SU-DHL-6 (cell line): Measurements from ENCODE around the gene CFP.
A peak's percentile ranks its signal among the peaks of the same experiment; 100 is the strongest.

ENCODE experiments used
- H2AFZ ChIP-seq: fragments of 200-600 bp; sonication (generic); 2 replicates; pipeline ENCODE4 v1.6.1; 2014; ENCODE audit warnings: low read depth, mild to moderate bottlenecking, moderate library complexity, mixed read lengths, antibody characterized with exemption, low read length; ENCODE audit not compliant: severe bottlenecking
- H3F3A ChIP-seq: fragments of 200-600 bp; shearing (Covaris generic); 2 replicates; pipeline ENCODE4 v1.6.0; 2016; ENCODE audit warnings: antibody characterized with exemption, mild to moderate bottlenecking; ENCODE audit not compliant: insufficient read depth
- H3K27ac ChIP-seq: fragments of 200-600 bp; sonication (generic); 2 replicates; pipeline ENCODE4 v1.5.1; 2016; ENCODE audit warnings: low read depth, mild to moderate bottlenecking, low read length, moderate library complexity, mixed read lengths
- H3K27me3 ChIP-seq: fragments of 200-600 bp; sonication (generic), shearing (Covaris generic); 2 replicates; pipeline ENCODE4 v1.6.0; 2014; ENCODE audit warnings: mild to moderate bottlenecking, low read length
- H3K36me3 ChIP-seq: fragments of 200-600 bp; sonication (generic); 2 replicates; pipeline ENCODE4 v1.6.1; 2014; ENCODE audit warnings: mild to moderate bottlenecking, low read length, mixed read lengths
- H3K4me2 ChIP-seq: fragments of 300-600, 200-600 bp; shearing (Covaris generic), sonication (generic); 2 replicates; pipeline ENCODE4 v1.6.0; 2014; ENCODE audit warnings: low read length, low read depth, mild to moderate bottlenecking; ENCODE audit not compliant: poor library complexity, severe bottlenecking
- H3K4me3 ChIP-seq: fragments of 200-600 bp; sonication (generic); 2 replicates; pipeline ENCODE4 v1.5.1; 2014; ENCODE audit warnings: antibody characterized with exemption, low read length, mild to moderate bottlenecking, mixed read lengths; ENCODE audit not compliant: insufficient read depth, poor library complexity, severe bottlenecking
- H3K79me2 ChIP-seq: fragments of 200-600 bp; sonication (generic); 2 replicates; pipeline ENCODE4 v1.6.1; 2014; ENCODE audit warnings: mild to moderate bottlenecking, low read length, moderate library complexity; ENCODE audit not compliant: insufficient read depth
- H3K9ac ChIP-seq: fragments of 200-600 bp; sonication (generic); 2 replicates; pipeline ENCODE4 v1.7.0; 2014; ENCODE audit warnings: mild to moderate bottlenecking, low read length
- H3K9me2 ChIP-seq: fragments of 200-600 bp; sonication (generic); replicated peaks from 2 replicates; pipeline ENCODE4 v1.6.1; 2014; ENCODE audit warnings: low read length; ENCODE audit not compliant: insufficient read depth
- H3K9me3 ChIP-seq: fragments of 200-600 bp; sonication (generic); 2 replicates; pipeline ENCODE4 v1.6.1; 2014; ENCODE audit warnings: low read length, mixed read lengths; ENCODE audit not compliant: insufficient read depth
- H4K20me1 ChIP-seq: fragments of 200-600 bp; sonication (generic); 2 replicates; pipeline ENCODE4 v1.6.1; 2014; ENCODE audit warnings: low read depth, mild to moderate bottlenecking, antibody characterized with exemption, low read length, moderate library complexity, mixed read lengths
- EZH2phosphoT487 ChIP-seq: fragments of 200-600 bp; sonication (generic), shearing (Covaris generic); conservative IDR thresholded peaks from 2 replicates; pipeline ENCODE4 v1.6.1; 2018; ENCODE audit warnings: mild to moderate bottlenecking, antibody characterized with exemption, low read length, moderate library complexity, mixed read lengths
- TF ChIP-seq, protein P1 (sequence below): fragments of 200-600 bp; sonication (generic); IDR thresholded peaks from one replicate; pipeline ENCODE4 v1.5.1; 2017; ENCODE audit warnings: antibody characterized with exemption, mild to moderate bottlenecking, low read length, moderate library complexity; ENCODE audit not compliant: insufficient read depth, poor library complexity, severe bottlenecking

The CFP gene

DNA sequence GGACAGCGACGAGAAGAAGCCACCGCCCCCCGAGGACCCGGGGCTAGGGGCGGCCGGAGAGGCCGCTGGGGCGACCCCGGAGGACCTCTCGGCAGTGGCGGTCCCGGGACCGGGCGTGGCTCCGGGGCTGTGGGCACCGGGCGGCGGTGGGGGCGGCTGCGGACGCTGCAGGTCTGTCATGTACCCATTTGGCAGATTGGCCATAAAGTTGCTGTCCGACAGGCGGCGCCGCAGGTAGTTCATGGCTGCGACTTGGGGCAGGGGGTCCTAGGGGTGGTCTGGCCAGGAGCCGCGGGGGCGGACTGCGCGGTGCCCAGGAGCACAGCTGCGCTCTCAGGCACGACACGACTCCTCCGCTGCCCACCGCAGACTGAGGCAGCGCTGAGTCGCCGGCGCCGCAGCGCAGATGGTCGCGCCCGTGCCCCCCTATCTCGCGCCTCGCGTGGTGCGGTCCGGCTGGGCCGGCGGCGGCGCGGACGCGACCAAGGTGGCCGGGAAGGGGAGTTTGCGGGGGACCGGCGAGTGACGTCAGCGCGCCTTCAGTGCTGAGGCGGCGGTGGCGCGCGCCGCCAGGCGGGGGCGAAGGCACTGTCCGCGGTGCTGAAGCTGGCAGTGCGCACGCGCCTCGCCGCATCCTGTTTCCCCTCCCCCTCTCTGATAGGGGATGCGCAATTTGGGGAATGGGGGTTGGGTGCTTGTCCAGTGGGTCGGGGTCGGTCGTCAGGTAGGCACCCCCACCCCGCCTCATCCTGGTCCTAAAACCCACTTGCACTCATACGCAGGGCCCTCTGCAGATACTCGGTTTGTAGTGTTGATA lies 10.0 kb downstream of the CFP start, which contains the start of gene SYN1:
Gene SYN1, minus strand, starts transcription at position 372 of the 817 bp plus-strand sequence. Its CDS starts 129 bp downstream, at position 243.
- Histone ChIP-seq H3K4me3 (peak within 1 kb of the TSS; percentile 34), H3F3A (no peaks in the 10 kb centered on the region), H4K20me1 (no peaks in the 10 kb centered on the region), H3K9me3 (no peaks in the 10 kb centered on the region), H3K27ac (no peak within 1 kb of the TSS), H3K9me2 (no peaks in the 10 kb centered on the region), H3K36me3 (no peaks in the 10 kb centered on the region), H2AFZ (no peak within 1 kb of the TSS), H3K27me3 (no peaks in the 10 kb centered on the region), H3K4me2 (peak within 1 kb of the TSS; percentile 48), H3K79me2 (no peaks in the 10 kb centered on the region), H3K9ac (no peak within 1 kb of the TSS)
- TF ChIP-seq, protein P1, sequence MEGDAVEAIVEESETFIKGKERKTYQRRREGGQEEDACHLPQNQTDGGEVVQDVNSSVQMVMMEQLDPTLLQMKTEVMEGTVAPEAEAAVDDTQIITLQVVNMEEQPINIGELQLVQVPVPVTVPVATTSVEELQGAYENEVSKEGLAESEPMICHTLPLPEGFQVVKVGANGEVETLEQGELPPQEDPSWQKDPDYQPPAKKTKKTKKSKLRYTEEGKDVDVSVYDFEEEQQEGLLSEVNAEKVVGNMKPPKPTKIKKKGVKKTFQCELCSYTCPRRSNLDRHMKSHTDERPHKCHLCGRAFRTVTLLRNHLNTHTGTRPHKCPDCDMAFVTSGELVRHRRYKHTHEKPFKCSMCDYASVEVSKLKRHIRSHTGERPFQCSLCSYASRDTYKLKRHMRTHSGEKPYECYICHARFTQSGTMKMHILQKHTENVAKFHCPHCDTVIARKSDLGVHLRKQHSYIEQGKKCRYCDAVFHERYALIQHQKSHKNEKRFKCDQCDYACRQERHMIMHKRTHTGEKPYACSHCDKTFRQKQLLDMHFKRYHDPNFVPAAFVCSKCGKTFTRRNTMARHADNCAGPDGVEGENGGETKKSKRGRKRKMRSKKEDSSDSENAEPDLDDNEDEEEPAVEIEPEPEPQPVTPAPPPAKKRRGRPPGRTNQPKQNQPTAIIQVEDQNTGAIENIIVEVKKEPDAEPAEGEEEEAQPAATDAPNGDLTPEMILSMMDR: peak; percentile 12
- no peak for TF ChIP-seq EZH2phosphoT487

DNA sequence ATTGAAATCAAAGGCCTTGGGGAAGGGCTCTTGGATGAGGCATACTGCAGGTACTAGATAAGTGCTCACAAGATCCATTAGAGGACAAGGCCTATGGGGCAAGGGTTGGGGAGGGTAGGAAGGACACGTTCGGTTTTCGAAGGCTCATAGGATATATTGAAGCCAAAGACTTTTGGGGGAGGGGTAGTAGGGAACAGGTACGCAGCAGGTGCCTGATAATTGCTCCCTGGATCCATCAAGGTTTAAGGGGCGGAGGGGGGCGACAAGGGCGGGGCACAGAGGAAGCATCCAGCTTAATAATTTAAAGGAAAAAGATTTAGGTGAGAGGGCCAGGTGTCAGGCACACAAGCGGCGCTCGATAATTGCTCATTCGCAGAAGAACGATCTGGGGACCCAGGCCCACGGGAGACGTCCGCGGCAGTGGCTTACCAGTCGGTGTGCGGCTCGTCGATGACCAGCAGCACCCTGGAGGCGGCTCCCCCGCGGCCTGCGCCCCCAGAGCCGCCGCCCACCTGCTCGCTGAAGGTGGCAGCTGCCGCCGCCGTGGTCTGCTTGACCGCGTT lies 10.7 kb downstream of the CFP start:
- no peaks in the 10 kb centered on the region for H3K9me3 ChIP-seq
- H3K9ac ChIP-seq: no peak overlapping the region

DNA sequence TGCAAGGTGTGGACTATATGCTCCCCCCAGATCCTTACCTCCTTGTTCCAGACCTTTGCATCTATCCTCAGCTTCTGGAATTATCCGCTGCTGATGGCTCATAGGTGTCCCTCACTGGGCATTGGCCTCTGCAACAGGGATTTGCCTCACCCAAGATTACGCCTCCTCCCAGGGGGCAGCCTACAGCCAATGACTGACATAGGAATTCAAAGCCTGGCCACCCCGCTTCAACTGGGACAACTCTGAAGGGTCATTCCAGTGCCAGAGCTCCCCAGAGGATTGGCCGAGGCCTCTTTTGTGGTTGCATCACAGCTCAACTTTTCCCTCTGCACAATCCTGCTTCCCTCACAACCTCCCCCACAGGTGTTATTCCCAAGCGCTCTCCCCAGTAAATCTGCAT lies 15.1 kb downstream of the CFP start:
- no peak overlapping the region for H2AFZ ChIP-seq
- no peaks in the 10 kb centered on the region for H3K27me3 ChIP-seq
- H3K9ac ChIP-seq: no peak overlapping the region
- H4K20me1 ChIP-seq: no peaks in the 10 kb centered on the region
- H3K9me3 ChIP-seq: no peaks in the 10 kb centered on the region
- no peaks in the 10 kb centered on the region for H3K9me2 ChIP-seq
- H3K36me3 ChIP-seq: no peaks in the 10 kb centered on the region
- TF ChIP-seq, protein P1: no peak
- no peak for TF ChIP-seq EZH2phosphoT487
- no peaks in the 10 kb centered on the region for H3F3A ChIP-seq
- no peak overlapping the region for H3K4me3 ChIP-seq
- H3K4me2 ChIP-seq: no peak overlapping the region
- H3K79me2 ChIP-seq: no peaks in the 10 kb centered on the region
- no peak overlapping the region for H3K27ac ChIP-seq

More for the DNA sequence above, 10.7 kb downstream of the CFP start:
- H4K20me1 ChIP-seq: no peaks in the 10 kb centered on the region
- no peaks in the 10 kb centered on the region for H3K36me3 ChIP-seq
- no peaks in the 10 kb centered on the region for H3F3A ChIP-seq
- no peak overlapping the region for H3K4me3 ChIP-seq
- peak overlapping the region; percentile 48 for H3K4me2 ChIP-seq
- H3K27me3 ChIP-seq: no peaks in the 10 kb centered on the region
- H2AFZ ChIP-seq: no peak overlapping the region
- H3K9me2 ChIP-seq: no peaks in the 10 kb centered on the region
- TF ChIP-seq, protein P1: no peak
- no peak for TF ChIP-seq EZH2phosphoT487
- H3K27ac ChIP-seq: no peak overlapping the region
- no peaks in the 10 kb centered on the region for H3K79me2 ChIP-seq
